IPS-15b (cell line): ENCODE measurements around the gene BHLHE41.

Experiments
- H3K27me3 ChIP-seq: one replicate; pipeline ENCODE4 v1.6.1; 2013; ENCODE audit warnings: low read length; ENCODE audit not compliant: control insufficient read depth, insufficient read depth
- H3K36me3 ChIP-seq: one replicate; pipeline ENCODE4 v1.6.1; 2013; ENCODE audit warnings: low read length; ENCODE audit not compliant: control insufficient read depth, insufficient read depth
- H3K4me1 ChIP-seq: one replicate; pipeline ENCODE4 v1.6.1; 2013; ENCODE audit warnings: mild to moderate bottlenecking, low read length; ENCODE audit not compliant: control insufficient read depth, insufficient read depth
- H3K4me3 ChIP-seq: one replicate; pipeline ENCODE4 v1.5.1; 2013; ENCODE audit warnings: low read depth, low read length
- H3K9ac ChIP-seq: one replicate; pipeline ENCODE4 v1.6.1; 2013; ENCODE audit warnings: low read depth, mild to moderate bottlenecking, low read length
- H3K9me3 ChIP-seq: one replicate; pipeline ENCODE4 v1.6.1; 2013; ENCODE audit warnings: mild to moderate bottlenecking, low read length; ENCODE audit not compliant: control insufficient read depth, insufficient read depth

BHLHE41 gene

GRCh38 chr12:26120561-26121274 is 4.1 kb downstream of the BHLHE41 start:
- Histone ChIP-seq H3K9me3 (no peaks in the 10 kb centered on the region), H3K9ac (no peak overlapping the region), H3K4me3 (no peak overlapping the region), H3K36me3 (no peaks in the 10 kb centered on the region), H3K4me1 (peaks cover 12% of the 10 kb centered on the region), H3K27me3 (peaks cover 74% of the 10 kb centered on the region)

DNA sequence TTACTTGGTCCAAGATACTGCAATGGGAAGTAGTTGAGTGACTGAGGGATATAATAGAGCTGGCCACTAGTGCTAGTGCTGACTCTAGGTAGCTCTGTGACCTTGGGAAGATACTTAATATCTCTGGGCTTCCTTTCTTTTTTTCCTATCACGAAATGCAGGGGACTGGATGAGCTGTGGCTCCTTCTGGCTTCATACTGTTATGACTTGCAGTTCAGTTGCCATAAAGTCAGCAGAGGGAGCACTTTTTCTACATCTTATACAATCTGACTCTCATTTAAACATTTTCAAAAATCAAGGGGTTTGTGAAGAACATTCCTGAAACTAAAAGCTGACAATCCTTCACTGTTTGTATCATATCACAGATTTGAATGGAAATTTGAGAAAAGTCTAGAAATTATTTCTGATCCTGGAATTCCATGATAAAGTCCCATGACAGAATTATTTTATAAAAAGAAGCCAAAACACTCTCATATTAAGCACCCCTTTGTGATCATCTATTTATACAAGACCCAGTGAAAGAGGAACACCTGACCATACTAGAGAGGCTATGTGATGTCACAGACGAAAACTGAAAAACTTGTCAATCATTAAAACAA is 5.3 kb downstream of the BHLHE41 start:
- Histone ChIP-seq H3K27me3 (peaks cover 80% of the 10 kb centered on the region), H3K4me3 (no peak overlapping the region), H3K36me3 (no peaks in the 10 kb centered on the region), H3K4me1 (peaks cover 12% of the 10 kb centered on the region), H3K9me3 (no peaks in the 10 kb centered on the region), H3K9ac (no peak overlapping the region)

DNA sequence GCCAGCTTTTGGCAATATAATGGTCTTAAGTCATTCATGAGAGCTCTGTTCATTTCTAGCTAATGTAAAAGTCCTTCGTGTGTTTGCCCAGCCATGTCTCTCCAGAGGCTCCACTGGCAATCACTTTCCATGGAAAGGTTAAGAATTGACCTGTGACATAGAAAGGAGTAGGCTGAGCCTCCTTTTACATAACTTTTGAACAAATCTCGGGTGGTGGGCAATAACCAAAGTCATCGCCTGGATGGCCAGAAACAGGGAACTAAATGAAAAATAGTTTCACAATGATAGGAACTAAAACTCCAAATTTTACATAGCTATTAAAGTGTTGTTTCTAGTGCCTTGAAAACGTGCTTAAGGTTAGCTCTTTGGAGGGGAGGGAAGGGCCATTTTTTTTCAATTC is 6.5 kb downstream of the BHLHE41 start:
- Histone ChIP-seq H3K9ac (no peak overlapping the region), H3K27me3 (peaks cover 68% of the 10 kb centered on the region), H3K9me3 (no peaks in the 10 kb centered on the region), H3K4me1 (peaks cover 12% of the 10 kb centered on the region), H3K36me3 (no peaks in the 10 kb centered on the region), H3K4me3 (no peak overlapping the region)

DNA sequence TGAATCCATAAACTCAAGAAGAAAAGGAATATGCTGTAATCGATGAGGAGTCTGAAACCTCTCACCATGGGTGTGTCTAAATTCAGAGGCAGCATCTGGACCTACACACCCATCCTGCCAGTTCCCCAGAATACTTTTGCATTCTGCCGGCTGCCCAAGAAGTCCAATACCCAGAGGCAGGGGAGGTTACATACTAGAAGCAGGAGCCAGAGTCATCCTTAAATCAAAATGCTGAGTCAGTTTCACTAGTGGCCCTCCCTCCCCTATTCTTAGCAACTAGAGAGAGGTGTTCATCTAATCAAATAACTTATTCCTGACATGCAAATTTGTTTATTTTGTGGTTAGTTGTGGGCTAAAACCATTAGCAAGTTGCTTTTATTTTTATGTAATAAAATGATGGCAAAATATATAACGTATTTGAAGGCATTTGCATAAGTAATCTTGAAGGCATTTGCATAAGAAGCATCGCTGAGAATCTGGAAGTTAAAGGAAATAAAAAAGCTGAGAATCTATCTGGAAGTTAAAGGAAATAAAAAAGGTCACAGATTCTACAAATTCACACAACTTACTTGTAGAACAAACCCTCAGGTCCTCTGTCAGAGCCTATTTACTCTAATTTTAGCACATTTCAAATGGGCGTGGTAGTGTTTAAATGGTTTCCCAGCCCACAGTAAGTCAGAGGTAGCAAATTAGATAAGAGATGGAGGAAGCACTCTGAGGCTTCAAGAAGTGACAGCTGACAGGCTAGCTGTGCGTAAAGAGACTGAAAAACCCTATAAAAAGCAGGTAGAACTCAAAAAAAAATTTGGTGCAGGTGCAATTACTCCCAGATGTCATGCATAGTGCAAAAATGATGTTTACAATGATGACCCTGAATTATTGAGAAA is 7.8 kb downstream of the BHLHE41 start:
- Histone ChIP-seq H3K36me3 (no peaks in the 10 kb centered on the region), H3K27me3 (peaks cover 60% of the 10 kb centered on the region), H3K4me1 (peaks cover 18% of the 10 kb centered on the region), H3K9ac (no peak overlapping the region), H3K9me3 (no peaks in the 10 kb centered on the region), H3K4me3 (no peak overlapping the region)

DNA sequence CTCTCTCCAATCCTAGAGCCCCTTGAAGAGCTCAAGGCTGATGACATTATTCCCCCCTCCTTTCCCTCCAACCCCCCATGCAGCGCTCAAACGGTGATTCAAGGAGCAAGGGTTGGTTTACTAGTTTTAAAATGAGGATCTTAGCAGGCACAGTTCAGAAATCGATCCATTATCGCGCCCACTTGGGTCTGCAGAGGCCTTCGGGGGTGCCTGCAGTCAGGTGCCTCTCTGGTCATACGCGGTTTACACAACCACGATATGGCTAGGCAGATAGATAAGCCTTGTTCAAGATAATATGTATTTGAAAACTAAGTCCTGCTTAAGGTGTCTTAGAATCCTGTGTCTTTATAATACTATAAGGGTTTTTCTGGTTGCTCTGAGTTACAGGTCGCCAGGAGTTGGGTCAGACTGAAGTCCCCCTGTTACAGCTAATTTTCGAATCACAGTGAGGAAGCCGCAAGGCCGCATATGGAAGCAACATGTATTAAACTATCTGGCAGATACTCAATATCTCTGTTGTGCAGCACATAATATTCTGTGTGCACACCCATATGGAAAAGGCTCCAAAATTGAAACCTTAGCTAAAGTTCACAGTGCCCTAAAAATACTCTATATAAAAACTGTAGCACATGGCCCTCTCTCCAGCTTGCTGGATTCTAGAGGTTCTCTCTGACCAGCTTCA is 10.0 kb downstream of the BHLHE41 start:
- Histone ChIP-seq H3K36me3 (no peaks in the 10 kb centered on the region), H3K27me3 (peaks cover 38% of the 10 kb centered on the region), H3K9me3 (no peaks in the 10 kb centered on the region), H3K4me3 (peak overlapping the region; percentile 38), H3K9ac (no peak overlapping the region), H3K4me1 (peaks cover 24% of the 10 kb centered on the region)

- Histone ChIP-seq H3K4me3 (peak overlapping the region; percentile 57), H3K9me3 (no peaks in the 10 kb centered on the region), H3K36me3 (no peaks in the 10 kb centered on the region), H3K9ac (peak overlapping the region; percentile 17), H3K27me3 (peaks cover 32% of the 10 kb centered on the region), H3K4me1 (peaks cover 31% of the 10 kb centered on the region)
Measured at GRCh38 chr12:26113853-26114719, 10.8 kb downstream of the BHLHE41 start.

GRCh38 chr12:26113181-26113654 is 11.6 kb downstream of the BHLHE41 start:
- Histone ChIP-seq H3K4me3 (peak overlapping the region; percentile 57), H3K9ac (peak overlapping the region; percentile 17), H3K36me3 (no peaks in the 10 kb centered on the region), H3K27me3 (peaks cover 31% of the 10 kb centered on the region), H3K9me3 (no peaks in the 10 kb centered on the region), H3K4me1 (peaks cover 33% of the 10 kb centered on the region)

GRCh38 chr12:26112703-26113147 is 12.1 kb downstream of the BHLHE41 start:
- peaks cover 33% of the 10 kb centered on the region for H3K4me1 ChIP-seq
- peak overlapping the region; percentile 57 for H3K4me3 ChIP-seq
- H3K27me3 ChIP-seq, result peaks cover 28% of the 10 kb centered on the region
- H3K9ac ChIP-seq, result no peak overlapping the region
- no peaks in the 10 kb centered on the region for H3K36me3 ChIP-seq
- no peaks in the 10 kb centered on the region for H3K9me3 ChIP-seq

- H3K4me1 ChIP-seq, result peaks cover 33% of the 10 kb centered on the region
- H3K27me3 ChIP-seq, result peaks cover 25% of the 10 kb centered on the region
- no peaks in the 10 kb centered on the region for H3K36me3 ChIP-seq
- no peaks in the 10 kb centered on the region for H3K9me3 ChIP-seq
- no peak overlapping the region for H3K9ac ChIP-seq
- H3K4me3 ChIP-seq, result no peak overlapping the region
Measured at GRCh38 chr12:26112232-26112631, 12.6 kb downstream of the BHLHE41 start.

GRCh38 chr12:26109343-26109881 is 15.4 kb downstream of the BHLHE41 start:
- Histone ChIP-seq H3K27me3 (no peaks in the 10 kb centered on the region), H3K9ac (no peak overlapping the region), H3K4me3 (no peak overlapping the region), H3K9me3 (no peaks in the 10 kb centered on the region), H3K36me3 (no peaks in the 10 kb centered on the region), H3K4me1 (peaks cover 29% of the 10 kb centered on the region)
